Measurements from ENCODE around the gene TOP1.

TOP1 gene

GRCh38 chr20:41170386-41171105, 141.9 kb downstream of the TOP1 start:
- DNase-seq: no peak

GRCh38 chr20:41171736-41172295, 143.2 kb downstream of the TOP1 start:
- DNase-seq: no peak

- no peak for DNase-seq
These were observed 143.9 kb downstream of the TOP1 start for GRCh38 chr20:41172296-41173140.

GRCh38 chr20:41173161-41173721, 144.6 kb downstream of the TOP1 start:
- DNase-seq: peak; percentile 66

- no peak for DNase-seq
These were observed 145.2 kb downstream of the TOP1 start for GRCh38 chr20:41173791-41174341.

All from activated CD4-positive, alpha-beta T cell treated with anti-CD3 and anti-CD28 coated beads, Interleukin-2, Interleukin-6, amounts not matched to agents 100 ng/mL and 50 ng/mL, durations not matched to agents 16 hours and 8 hours (primary cell).